Astrocyte (in vitro differentiated cells and primary cell): ENCODE results near the gene KRTAP4-6. TPM values are rescaled to one million over a fixed set of nuclear protein-coding genes. Genes with fewer than 3 reads are reported as not detected.

Experiments used
- total RNA-seq: library from RNA; stranded (reverse); gene quantifications from 2 replicates; pipeline ENCODE4 v1.2.1, GENCODE V29; 2021

KRTAP4-6 gene
- total RNA-seq, 1 donor from 2014 or later = not detected

Other genes starting within 250 kb of the KRTAP4-6 start
- gene KRT23, start 202.9 kb downstream of the KRTAP4-6 start, total RNA-seq = not detected in 2 replicates
- not detected in 2 replicates for gene KRT39, start 173.6 kb downstream of the KRTAP4-6 start, total RNA-seq
- not detected in 2 replicates for gene KRT40, start 156.2 kb downstream of the KRTAP4-6 start, total RNA-seq
- gene KRTAP3-3, start 146.4 kb downstream of the KRTAP4-6 start, total RNA-seq = not detected in 2 replicates
- gene KRTAP3-2, start 140.6 kb downstream of the KRTAP4-6 start, total RNA-seq = not detected in 2 replicates
- gene KRTAP3-1, start 131.4 kb downstream of the KRTAP4-6 start, total RNA-seq = not detected in 2 replicates
- gene KRTAP1-5, start 113.3 kb downstream of the KRTAP4-6 start, total RNA-seq = not detected in 2 replicates
- gene KRTAP1-4, start 110.3 kb downstream of the KRTAP4-6 start, total RNA-seq = not detected in 2 replicates
- not detected in 2 replicates for gene KRTAP1-3, start 105.7 kb downstream of the KRTAP4-6 start, total RNA-seq
- not detected in 2 replicates for gene KRTAP1-1, start 99.1 kb downstream of the KRTAP4-6 start, total RNA-seq
- gene KRTAP2-1, start 93.2 kb downstream of the KRTAP4-6 start, total RNA-seq = not detected in 2 replicates
- not detected in 2 replicates for gene KRTAP2-2, start 85.3 kb downstream of the KRTAP4-6 start, total RNA-seq
- 3.8 and 7.1 TPM in 2 replicates for gene KRTAP2-3, start 80.4 kb downstream of the KRTAP4-6 start, total RNA-seq
- gene KRTAP2-4, start 74.7 kb downstream of the KRTAP4-6 start, total RNA-seq = not detected in 2 replicates
- gene KRTAP4-7, start 56.4 kb downstream of the KRTAP4-6 start, total RNA-seq = not detected in 2 replicates
- not detected in 2 replicates for gene KRTAP4-8, start 42.4 kb downstream of the KRTAP4-6 start, total RNA-seq
- not detected in 2 replicates for gene KRTAP4-16, start 38.3 kb downstream of the KRTAP4-6 start, total RNA-seq
- not detected in 2 replicates for gene KRTAP4-9, start 35.2 kb downstream of the KRTAP4-6 start, total RNA-seq
- not detected in 2 replicates for gene KRTAP4-11, start 22.2 kb downstream of the KRTAP4-6 start, total RNA-seq
- gene KRTAP4-12, start 16.4 kb downstream of the KRTAP4-6 start, total RNA-seq = not detected in 2 replicates
- gene KRTAP4-5, start 9.3 kb upstream of the KRTAP4-6 start, total RNA-seq = not detected in 2 replicates
- not detected in 2 replicates for gene KRTAP4-4, start 20.2 kb upstream of the KRTAP4-6 start, total RNA-seq
- not detected in 2 replicates for gene KRTAP4-3, start 27.7 kb upstream of the KRTAP4-6 start, total RNA-seq
- gene KRTAP4-2, start 37.7 kb upstream of the KRTAP4-6 start, total RNA-seq = not detected in 2 replicates
- gene KRTAP4-1, start 44.4 kb upstream of the KRTAP4-6 start, total RNA-seq = not detected in 2 replicates
- not detected in 2 replicates for gene KRTAP9-1, start 49.3 kb upstream of the KRTAP4-6 start, total RNA-seq
- not detected in 2 replicates for gene KRTAP9-2, start 86.1 kb upstream of the KRTAP4-6 start, total RNA-seq
- gene KRTAP9-3, start 91.9 kb upstream of the KRTAP4-6 start, total RNA-seq = not detected in 2 replicates
- gene KRTAP9-8, start 97.5 kb upstream of the KRTAP4-6 start, total RNA-seq = not detected in 2 replicates
- not detected in 2 replicates for gene KRTAP9-4, start 109.1 kb upstream of the KRTAP4-6 start, total RNA-seq
- not detected in 2 replicates for gene KRTAP9-9, start 114.8 kb upstream of the KRTAP4-6 start, total RNA-seq
- not detected in 2 replicates for gene KRTAP9-6, start 124.8 kb upstream of the KRTAP4-6 start, total RNA-seq
- gene KRTAP9-7, start 135.2 kb upstream of the KRTAP4-6 start, total RNA-seq = not detected in 2 replicates
- gene KRTAP29-1, start 162.3 kb upstream of the KRTAP4-6 start, total RNA-seq = not detected in 2 replicates
- not detected in 2 replicates for gene KRTAP16-1, start 168.8 kb upstream of the KRTAP4-6 start, total RNA-seq
- not detected in 2 replicates for gene KRTAP17-1, start 175.2 kb upstream of the KRTAP4-6 start, total RNA-seq
- not detected in 2 replicates for gene KRT33A, start 210.3 kb upstream of the KRTAP4-6 start, total RNA-seq
- not detected in 2 replicates for gene KRT33B, start 229.3 kb upstream of the KRTAP4-6 start, total RNA-seq
- gene KRT34, start 241.8 kb upstream of the KRTAP4-6 start, total RNA-seq = not detected in 2 replicates